Measurements from ENCODE around the gene NUDCD3. TPM values are rescaled to one million over a fixed set of nuclear protein-coding genes. Genes with fewer than 3 reads are reported as not detected.

The NUDCD3 gene
- total and polyA plus RNA-seq, 2 of the 8 experiments (the other 6 are each of a cell fraction or from before 2014, with no cell fraction given) = 35.2 to 93.7 TPM

GRCh38 chr7:44377681-44378421, 112.6 kb downstream of the NUDCD3 start (continued):
- no peak for TF ChIP-seq POLR2AphosphoS5 (IDR thresholded peaks at IDR 0.05; ENCODE audit: low read depth, low read length)
- no peak for TF ChIP-seq HDAC2 (IDR thresholded peaks at IDR 0.05; ENCODE audit: borderline replicate concordance in 1 of 2, low read depth in 2 of 2, low read length in 2 of 2)

Measured in H1 (cell line).